ENCODE measurements around the gene PLIN4.

DNA sequence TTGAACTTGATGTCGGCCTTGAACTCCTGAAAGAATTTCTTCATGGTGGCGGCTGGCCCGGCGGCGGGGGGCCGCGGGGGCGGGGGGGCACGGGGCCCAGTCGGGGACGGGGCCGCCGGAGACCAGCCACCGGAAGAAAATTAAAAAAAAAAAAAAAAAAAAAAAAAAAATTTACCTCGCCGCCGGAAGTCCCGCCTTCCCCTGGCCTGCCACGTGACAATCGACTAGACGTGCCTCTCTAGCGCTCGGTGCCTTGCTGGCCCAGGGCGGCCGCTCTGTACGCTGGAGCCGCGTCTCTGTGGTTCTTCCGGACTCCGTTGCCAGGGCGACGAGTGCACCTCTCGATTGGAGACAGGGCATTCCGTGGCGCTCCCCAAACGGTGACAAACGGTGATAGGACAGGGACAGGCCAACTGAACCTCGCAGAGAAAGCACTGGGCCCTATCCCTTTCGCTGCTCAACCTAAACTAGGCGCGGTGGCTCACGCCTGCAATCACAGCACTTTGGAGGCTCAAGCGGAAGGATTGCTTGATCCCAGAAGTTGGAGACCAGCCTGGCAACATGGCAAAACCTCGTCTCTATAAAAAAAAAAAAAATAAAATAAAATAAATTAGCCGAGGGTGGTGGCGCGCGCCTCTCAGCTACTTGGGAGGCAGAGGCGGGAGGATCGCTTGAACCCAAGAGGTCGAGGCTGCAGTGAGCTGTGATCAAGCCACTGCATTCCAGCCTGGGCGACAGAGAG is 60.5 kb downstream of the PLIN4 start, which contains the start of gene UBXN6:
- TF ChIP-seq EZH2 (IDR thresholded peaks at IDR 0.05; ENCODE audit: insufficient read depth, poor library complexity, severe bottlenecking) (no peak), EZH2phosphoT487 (IDR thresholded peaks at IDR 0.05; ENCODE audit: insufficient read depth, low read depth) (no peak)
